CD8-positive, alpha-beta memory T cell (primary cell): ENCODE measurements around the gene RNF222. TPM values are rescaled to one million over a fixed set of nuclear protein-coding genes. Genes with fewer than 3 reads are reported as not detected.
A peak's percentile ranks its signal among the peaks of the same experiment; 100 is the strongest.

ENCODE experiments used
- CTCF ChIA-PET: fragments of 350-600 bp; sonication (Branson Sonifier 250); formaldehyde crosslinking; loops from one replicate; lab custom pipeline; 2021; ENCODE audit warnings: antibody characterized with exemption; lab: Charles Lee
- POLR2A ChIA-PET: fragments of 350-600 bp; sonication (Branson Sonifier 250); formaldehyde crosslinking; loops from one replicate; lab custom pipeline; 2021; ENCODE audit warnings: antibody characterized with exemption; lab: Charles Lee
- DNase-seq, 5 donors: peaks; one replicate each; pipeline versions ENCODE4 v3.0.0 to v3.0.0-alpha.2; 2020 to 2022; ENCODE audit warnings: mixed read lengths in 1 of 5
- H3K27ac ChIP-seq: one replicate; pipeline ENCODE4 v1.7.0; 2013; ENCODE audit warnings: low read depth, mild to moderate bottlenecking, low read length, moderate library complexity
- H3K27me3 ChIP-seq: 2 replicates; pipeline ENCODE4 v1.7.0; 2013; ENCODE audit warnings: low read length, mild to moderate bottlenecking; ENCODE audit not compliant: insufficient read depth, poor library complexity, severe bottlenecking
- H3K36me3 ChIP-seq: 2 replicates; pipeline ENCODE4 v1.7.0; 2013; ENCODE audit warnings: mild to moderate bottlenecking, low read length, moderate library complexity; ENCODE audit not compliant: insufficient read depth
- H3K4me1 ChIP-seq: 2 replicates; pipeline ENCODE4 v1.7.0; 2013; ENCODE audit warnings: mild to moderate bottlenecking, low read length, moderate library complexity; ENCODE audit not compliant: insufficient read depth
- H3K4me3 ChIP-seq: 2 replicates; pipeline ENCODE4 v1.7.0; 2013; ENCODE audit warnings: mild to moderate bottlenecking, low read length
- H3K9me3 ChIP-seq: 2 replicates; pipeline ENCODE4 v1.7.0; 2013; ENCODE audit warnings: mild to moderate bottlenecking, low read length
- H3K27ac Mint-ChIP-seq, 8 donors: one replicate each; pipeline ENCODE4 v1.8.0; 2020 to 2021; ENCODE audit warnings: mixed read lengths in 8 of 8, mild to moderate bottlenecking in 6 of 8, inconsistent platforms in 3 of 8, moderate library complexity in 3 of 8
- H3K27me3 Mint-ChIP-seq, 2 donors: one replicate each; pipeline ENCODE4 v1.8.0; 2020 to 2021; ENCODE audit warnings: mixed read lengths in 2 of 2, mild to moderate bottlenecking in 1 of 2, moderate library complexity in 1 of 2
- H3K36me3 Mint-ChIP-seq, 3 donors: one replicate each; pipeline ENCODE4 v1.8.0; 2020 to 2021; ENCODE audit warnings: mixed read lengths in 3 of 3, inconsistent platforms in 1 of 3, mild to moderate bottlenecking in 1 of 3
- H3K4me1 Mint-ChIP-seq, 3 donors: one replicate each; pipeline ENCODE4 v1.8.0; 2020 to 2021; ENCODE audit warnings: mixed read lengths in 3 of 3, inconsistent platforms in 1 of 3, mild to moderate bottlenecking in 1 of 3
- H3K4me3 Mint-ChIP-seq, 7 donors: one replicate each; pipeline ENCODE4 v1.8.0; 2020 to 2021; ENCODE audit warnings: mixed read lengths in 7 of 7, mild to moderate bottlenecking in 6 of 7, moderate library complexity in 4 of 7, inconsistent platforms in 2 of 7
- H3K9me3 Mint-ChIP-seq, 5 donors: one replicate each; pipeline ENCODE4 v1.8.0; 2020 to 2022; ENCODE audit warnings: mixed read lengths in 5 of 5, mild to moderate bottlenecking in 3 of 5, moderate library complexity in 2 of 5, inconsistent platforms in 1 of 5
- polyA plus RNA-seq: library from polyadenylated mRNA; unstranded; fragments of 300-500 nt; fragmentation: Illumina TruSeq; gene quantifications from one replicate; pipeline ENCODE4 v1.2.3, GENCODE V29; 2021
- total RNA-seq, 2 experiments: library from RNA; stranded (reverse); gene quantifications; one replicate each; pipeline ENCODE4 v1.2.3, GENCODE V29; 2021

RNF222 gene
- total and polyA plus RNA-seq, 3 experiments from 2014 or later = 0.18 TPM; not detected in 2

- Histone ChIP-seq H3K36me3 (no peaks in the 10 kb centered on the region), H3K27ac (peak overlapping the region; percentile 98), H3K4me1 (peaks cover 41% of the 10 kb centered on the region), H3K27me3 (no peaks in the 10 kb centered on the region), H3K9me3 (no peaks in the 10 kb centered on the region), H3K4me3 (peak overlapping the region; percentile 82)
- H3K9me3 Mint-ChIP-seq = no peaks in the 10 kb centered on the region
- H3K27me3 Mint-ChIP-seq = no peaks in the 10 kb centered on the region
- DNase-seq = no peak
- CTCF ChIA-PET = interaction anchor here (0.8 to 1.4 kb wide), 4 partner anchors 44 to 310 kb away, joined by 3 to 4 read pairs (median 4); no protein-coding TSS in a partner anchor
- H3K27ac Mint-ChIP-seq = peak overlapping the region; percentile 96 to 100 (median 99)
- H3K36me3 Mint-ChIP-seq = peaks cover 0 to 36% (median under 1%) of the 10 kb centered on the region in 3 donors
- POLR2A ChIA-PET = interaction anchor here (1.1 to 2.3 kb wide), 3 partner anchors 40 to 309 kb away, joined by 3 to 9 read pairs (median 4); no protein-coding TSS in a partner anchor
- H3K4me3 Mint-ChIP-seq = peak overlapping the region; percentile 92 to 99 (median 97)
- peaks cover 38 to 59% (median 53%) of the 10 kb centered on the region in 3 donors for H3K4me1 Mint-ChIP-seq
These were observed 39.2 kb upstream of the RNF222 start for GRCh38 chr17:8436844-8437171.

GRCh38 chr17:8436169-8436843 lies 38.7 kb upstream of the RNF222 start:
- peak; percentile 51 to 77 (median 65) for DNase-seq
- H3K27me3 ChIP-seq = no peaks in the 10 kb centered on the region
- Mint-ChIP-seq H3K4me3 (peak overlapping the region; percentile 92 to 99 (median 97)), H3K36me3 (peaks cover 0 to 36% (median 0%) of the 10 kb centered on the region in 3 donors), H3K27me3 (no peaks in the 10 kb centered on the region), H3K27ac (peak overlapping the region; percentile 96 to 100 (median 99)), H3K4me1 (peaks cover 34 to 54% (median 48%) of the 10 kb centered on the region in 3 donors), H3K9me3 (no peaks in the 10 kb centered on the region)
- peak overlapping the region; percentile 98 for H3K27ac ChIP-seq
- ChIA-PET POLR2A (interaction anchor here (1.0 to 2.3 kb wide), 5 partner anchors 40 to 310 kb away, joined by 3 to 11 read pairs (median 6); partner anchors contain the start of gene RPL26), CTCF (interaction anchor here (0.8 to 1.6 kb wide), 8 partner anchors 26 to 310 kb away, joined by 3 to 8 read pairs (median 4); no protein-coding TSS in a partner anchor)
- peak overlapping the region; percentile 82 for H3K4me3 ChIP-seq
- H3K9me3 ChIP-seq = no peaks in the 10 kb centered on the region
- peaks cover 36% of the 10 kb centered on the region for H3K4me1 ChIP-seq
- H3K36me3 ChIP-seq = no peaks in the 10 kb centered on the region

GRCh38 chr17:8435245-8436168 lies 37.9 kb upstream of the RNF222 start, which contains the start of gene NDEL1:
Gene NDEL1 (plus strand): TSS chr17:8435884. CDS start chr17:8444272, 8,388 bp downstream.
- Histone ChIP-seq H3K27ac (peak within 1 kb of the TSS; percentile 98), H3K9me3 (no peaks in the 10 kb centered on the region), H3K4me1 (peaks cover 28% of the 10 kb centered on the region), H3K4me3 (peak within 1 kb of the TSS; percentile 82), H3K27me3 (no peaks in the 10 kb centered on the region), H3K36me3 (no peaks in the 10 kb centered on the region)
- DNase-seq = peak; percentile 98 to 100 (median 99)
- ChIA-PET POLR2A (interaction anchor here (0.8 to 2.3 kb wide), 7 partner anchors 41 to 530 kb away, joined by 3 to 11 read pairs (median 6); partner anchors contain the start of genes KRABD2, PIK3R5 and RPL26), CTCF (interaction anchor here (0.6 to 1.6 kb wide), 6 partner anchors 26 to 311 kb away, joined by 3 to 8 read pairs (median 4); partner anchors contain the start of genes CTC1 and KRABD2)
- peak within 1 kb of the TSS; percentile 96 to 100 (median 99) for H3K27ac Mint-ChIP-seq
- H3K4me3 Mint-ChIP-seq = peak within 1 kb of the TSS; percentile 92 to 99 (median 97)
- no peaks in the 10 kb centered on the region for H3K9me3 Mint-ChIP-seq
- no peaks in the 10 kb centered on the region for H3K27me3 Mint-ChIP-seq
- H3K36me3 Mint-ChIP-seq = peaks cover 0 to 31% (median 0%) of the 10 kb centered on the region in 3 donors
- peaks cover 29 to 46% (median 42%) of the 10 kb centered on the region in 3 donors for H3K4me1 Mint-ChIP-seq

GRCh38 chr17:8430966-8431365 lies 33.3 kb upstream of the RNF222 start:
- DNase-seq = no peak
- Histone ChIP-seq H3K4me3 (no peak overlapping the region), H3K27me3 (no peaks in the 10 kb centered on the region), H3K4me1 (no peaks in the 10 kb centered on the region), H3K27ac (no peak overlapping the region), H3K9me3 (no peaks in the 10 kb centered on the region), H3K36me3 (no peaks in the 10 kb centered on the region)
- H3K27ac Mint-ChIP-seq = no peak overlapping the region
- H3K9me3 Mint-ChIP-seq = no peaks in the 10 kb centered on the region
- peaks cover 0 to 4% (median 0%) of the 10 kb centered on the region in 3 donors for H3K36me3 Mint-ChIP-seq
- ChIA-PET POLR2A (interaction anchor here (1.0 kb wide), 1 partner anchor 47 kb away, joined by 4 read pairs; no protein-coding TSS in a partner anchor), CTCF (no interaction called here)
- H3K4me3 Mint-ChIP-seq = no peak overlapping the region
- peaks cover 3 to 7% (median 5%) of the 10 kb centered on the region in 3 donors for H3K4me1 Mint-ChIP-seq
- H3K27me3 Mint-ChIP-seq = peaks cover 0 to 9% of the 10 kb centered on the region in 2 donors

- no peak for DNase-seq
- Histone ChIP-seq H3K4me3 (no peak overlapping the region), H3K27me3 (no peaks in the 10 kb centered on the region), H3K36me3 (no peaks in the 10 kb centered on the region), H3K9me3 (no peaks in the 10 kb centered on the region), H3K4me1 (no peaks in the 10 kb centered on the region), H3K27ac (no peak overlapping the region)
- Mint-ChIP-seq H3K36me3 (no peaks in the 10 kb centered on the region), H3K4me1 (no peaks in the 10 kb centered on the region), H3K27me3 (peaks cover 2 to 37% of the 10 kb centered on the region in 2 donors), H3K9me3 (no peaks in the 10 kb centered on the region), H3K4me3 (no peak overlapping the region), H3K27ac (no peak overlapping the region)
- CTCF ChIA-PET = interaction anchor here (1.6 kb wide), 1 partner anchor 319 kb away, joined by 4 read pairs; no protein-coding TSS in a partner anchor
- POLR2A ChIA-PET = no interaction called here
These were observed 29.2 kb upstream of the RNF222 start for GRCh38 chr17:8426802-8427201.

- no peak for DNase-seq
- H3K4me1 Mint-ChIP-seq = no peaks in the 10 kb centered on the region
- no peaks in the 10 kb centered on the region for H3K4me1 ChIP-seq
- no peak overlapping the region for H3K4me3 ChIP-seq
- H3K27ac Mint-ChIP-seq = no peak overlapping the region
- H3K27me3 ChIP-seq = peaks cover under 1% of the 10 kb centered on the region
- H3K4me3 Mint-ChIP-seq = no peak overlapping the region
- no peaks in the 10 kb centered on the region for H3K9me3 Mint-ChIP-seq
- no peak overlapping the region for H3K27ac ChIP-seq
- peaks cover 2 to 42% of the 10 kb centered on the region in 2 donors for H3K27me3 Mint-ChIP-seq
- CTCF ChIA-PET = interaction anchor here (0.7 to 1.6 kb wide), 2 partner anchors 32 to 320 kb away, joined by 3 to 4 read pairs; no protein-coding TSS in a partner anchor
- H3K36me3 Mint-ChIP-seq = no peaks in the 10 kb centered on the region
- POLR2A ChIA-PET = no interaction called here
- no peaks in the 10 kb centered on the region for H3K36me3 ChIP-seq
- H3K9me3 ChIP-seq = no peaks in the 10 kb centered on the region
These were observed 28.6 kb upstream of the RNF222 start for GRCh38 chr17:8426094-8426720.

GRCh38 chr17:8421571-8421970 lies 23.9 kb upstream of the RNF222 start:
- Mint-ChIP-seq H3K27me3 (peaks cover 9 to 78% of the 10 kb centered on the region in 2 donors), H3K27ac (no peak overlapping the region), H3K4me1 (no peaks in the 10 kb centered on the region), H3K4me3 (no peak overlapping the region), H3K36me3 (no peaks in the 10 kb centered on the region), H3K9me3 (no peaks in the 10 kb centered on the region)
- Histone ChIP-seq H3K9me3 (no peaks in the 10 kb centered on the region), H3K27ac (no peak overlapping the region), H3K4me3 (no peak overlapping the region), H3K36me3 (no peaks in the 10 kb centered on the region), H3K4me1 (no peaks in the 10 kb centered on the region), H3K27me3 (peaks cover 12% of the 10 kb centered on the region)
- POLR2A ChIA-PET = no interaction called here
- CTCF ChIA-PET = interaction anchor here (2.0 kb wide), 1 partner anchor 324 kb away, joined by 7 read pairs; no protein-coding TSS in a partner anchor
- no peak for DNase-seq
